ENCODE data around the gene NUMB.

DNA sequence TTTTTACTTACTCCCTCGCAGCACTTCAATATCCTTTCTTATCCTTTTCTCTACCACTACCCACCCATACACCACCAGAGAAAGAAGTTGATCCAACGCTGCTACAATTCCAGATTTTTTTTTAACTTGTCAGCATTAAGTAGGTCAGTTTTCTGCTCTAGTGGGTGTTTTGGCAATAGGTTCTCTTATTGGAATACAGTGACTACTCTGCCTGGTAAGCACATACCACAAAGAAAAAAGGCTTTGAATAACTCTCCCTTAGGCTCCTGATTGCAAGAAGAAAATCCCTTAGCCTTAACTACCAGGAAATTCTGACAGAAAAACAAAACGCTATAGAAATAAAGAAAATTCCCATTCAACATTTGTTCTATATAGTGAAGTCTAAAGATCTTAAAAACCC, 72.0 kb downstream of the NUMB start:
- no peak for TF ChIP-seq POLR2A (IDR thresholded peaks at IDR 0.05; ENCODE audit: low read length)
- TF ChIP-seq GATA1 (IDR thresholded peaks at IDR 0.05; ENCODE audit: low read depth, low read length) = no peak

All from erythroblast (primary cell).